Right kidney (tissue), 1 donor: ENCODE data around the gene FKBP1B.
"Not testable (repeated sequence)": the region's sequence is repeated elsewhere in the genome, so short reads cannot be mapped to it uniquely, and the experiment has no call there.

Experiments used
- DNase-seq: peaks from one replicate; pipeline ENCODE4 v3.0.0-alpha.2; 2016

The FKBP1B gene

GRCh38 chr2:24022324-24022974 lies 27.1 kb upstream of the FKBP1B start:
- DNase-seq, result no peak

GRCh38 chr2:24022975-24023575 lies 26.5 kb upstream of the FKBP1B start:
- DNase-seq, result no peak

- no peak for DNase-seq
Measured at GRCh38 chr2:24024018-24024417, 25.5 kb upstream of the FKBP1B start.

GRCh38 chr2:24024996-24025663 lies 24.4 kb upstream of the FKBP1B start:
- no peak for DNase-seq

GRCh38 chr2:24026233-24026632 lies 23.3 kb upstream of the FKBP1B start:
- no peak for DNase-seq

- no peak for DNase-seq
Measured at GRCh38 chr2:24038786-24039499, 10.6 kb upstream of the FKBP1B start.

- DNase-seq, result no peak
Measured at GRCh38 chr2:24040511-24040910, 9.0 kb upstream of the FKBP1B start.

- DNase-seq, result not testable (repeated sequence)
Measured at GRCh38 chr2:24043133-24043532, 6.4 kb upstream of the FKBP1B start.

GRCh38 chr2:24045511-24046508 lies 3.7 kb upstream of the FKBP1B start:
- no peak for DNase-seq

- no peak for DNase-seq
Measured at GRCh38 chr2:24046599-24046929, 3.0 kb upstream of the FKBP1B start.

GRCh38 chr2:24046930-24047702 lies 2.4 kb upstream of the FKBP1B start, which contains the start of gene WDCP:
Gene WDCP, minus strand, starts transcription at chr2:24047391. Its CDS starts 7,897 bp downstream, at chr2:24039494.
- peak; percentile 60 for DNase-seq

GRCh38 chr2:24047703-24048033 lies 1.9 kb upstream of the FKBP1B start:
- no peak for DNase-seq

GRCh38 chr2:24048769-24049484 lies 614 bp upstream of the FKBP1B start:
- DNase-seq, result peak; percentile 7

- DNase-seq, result peak; percentile 74
Measured at GRCh38 chr2:24050041-24050979, 769 bp downstream of the FKBP1B start.

GRCh38 chr2:24051833-24052232 lies 2.3 kb downstream of the FKBP1B start:
- no peak for DNase-seq

- DNase-seq, result no peak
Measured at GRCh38 chr2:24052951-24053350, 3.4 kb downstream of the FKBP1B start.

- no peak for DNase-seq
Measured at GRCh38 chr2:24054366-24055010, 4.9 kb downstream of the FKBP1B start.

GRCh38 chr2:24055750-24056149 lies 6.2 kb downstream of the FKBP1B start:
- no peak for DNase-seq
